Stimulated activated memory B cell treated with anti-CD40 and anti-IgM and Interleukin-4, amounts not matched to agents 10 μg/mL and 1 μg/mL and 100 μg/mL, for 72 hours (primary cell): ENCODE results near the gene TTLL5.

Experiments
- ATAC-seq: fragments of 150-1000 bp; cut with Tn5 transposase; 2 replicates; pipeline ENCODE4 v1.10.0; 2021
- H3K27ac Mint-ChIP-seq: one replicate; pipeline ENCODE4 v1.8.0; 2022; ENCODE audit warnings: mild to moderate bottlenecking, mixed read lengths
- H3K27me3 Mint-ChIP-seq: one replicate; pipeline ENCODE4 v1.8.0; 2022; ENCODE audit warnings: mixed read lengths
- H3K36me3 Mint-ChIP-seq: one replicate; pipeline ENCODE4 v1.8.0; 2022; ENCODE audit warnings: mixed read lengths
- H3K4me1 Mint-ChIP-seq: one replicate; pipeline ENCODE4 v1.8.0; 2022; ENCODE audit warnings: mixed read lengths
- H3K4me3 Mint-ChIP-seq: one replicate; pipeline ENCODE4 v1.8.0; 2022; ENCODE audit warnings: mild to moderate bottlenecking, moderate library complexity, mixed read lengths
- H3K9me3 Mint-ChIP-seq: one replicate; pipeline ENCODE4 v1.8.0; 2022; ENCODE audit warnings: mixed read lengths

Gene TTLL5

GRCh38 chr14:75854111-75854799, 193.2 kb downstream of the TTLL5 start:
- Mint-ChIP-seq H3K4me3 (no peak overlapping the region), H3K9me3 (no peaks in the 10 kb centered on the region), H3K36me3 (peaks cover 23% of the 10 kb centered on the region), H3K27ac (no peak overlapping the region), H3K4me1 (no peaks in the 10 kb centered on the region), H3K27me3 (no peaks in the 10 kb centered on the region)
- ATAC-seq: no peak

DNA sequence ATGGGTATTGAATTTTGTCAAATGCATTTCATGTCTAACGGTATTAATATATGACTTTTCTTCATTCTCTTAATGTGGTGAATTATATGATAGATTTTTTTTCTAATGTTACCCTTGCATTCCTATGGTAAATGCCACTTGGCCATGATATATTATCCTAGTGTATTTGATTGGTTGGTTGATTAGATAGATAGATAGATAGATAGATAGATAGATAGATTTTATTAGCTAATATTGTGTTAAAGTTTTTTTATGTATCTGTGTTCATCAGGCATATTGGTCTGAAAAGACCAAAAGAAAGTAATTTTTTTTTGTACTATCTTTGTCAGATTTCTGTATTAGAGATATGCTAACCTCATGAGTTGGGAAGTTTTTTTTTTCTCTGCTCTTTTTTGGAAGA, 196.2 kb downstream of the TTLL5 start:
- no peaks in the 10 kb centered on the region for H3K4me1 Mint-ChIP-seq
- no peaks in the 10 kb centered on the region for H3K9me3 Mint-ChIP-seq
- no peak overlapping the region for H3K27ac Mint-ChIP-seq
- H3K36me3 Mint-ChIP-seq: peaks cover 21% of the 10 kb centered on the region
- no peaks in the 10 kb centered on the region for H3K27me3 Mint-ChIP-seq
- ATAC-seq: no peak
- H3K4me3 Mint-ChIP-seq: no peak overlapping the region

DNA sequence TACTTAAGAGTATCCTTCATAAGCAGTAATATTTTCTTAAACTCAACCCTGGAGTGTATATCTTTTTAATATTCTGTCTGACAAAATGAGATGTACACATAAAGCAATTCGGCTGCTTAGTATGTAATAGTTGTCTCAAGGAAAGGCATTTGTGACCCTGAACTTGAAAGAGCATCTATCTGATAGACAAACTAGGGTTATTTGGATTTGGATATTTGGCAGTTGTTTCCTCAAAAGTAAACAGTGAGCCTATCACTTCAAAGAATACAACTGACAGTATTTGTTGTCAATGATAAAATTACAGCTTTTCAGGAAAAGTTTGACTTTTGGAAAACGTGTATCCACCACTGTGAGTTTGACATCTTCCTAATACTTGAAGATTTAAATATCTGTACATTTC, 197.3 kb downstream of the TTLL5 start:
- Mint-ChIP-seq H3K27ac (no peak overlapping the region), H3K9me3 (no peaks in the 10 kb centered on the region), H3K4me3 (no peak overlapping the region), H3K4me1 (no peaks in the 10 kb centered on the region), H3K27me3 (no peaks in the 10 kb centered on the region), H3K36me3 (peaks cover 21% of the 10 kb centered on the region)
- ATAC-seq: no peak

DNA sequence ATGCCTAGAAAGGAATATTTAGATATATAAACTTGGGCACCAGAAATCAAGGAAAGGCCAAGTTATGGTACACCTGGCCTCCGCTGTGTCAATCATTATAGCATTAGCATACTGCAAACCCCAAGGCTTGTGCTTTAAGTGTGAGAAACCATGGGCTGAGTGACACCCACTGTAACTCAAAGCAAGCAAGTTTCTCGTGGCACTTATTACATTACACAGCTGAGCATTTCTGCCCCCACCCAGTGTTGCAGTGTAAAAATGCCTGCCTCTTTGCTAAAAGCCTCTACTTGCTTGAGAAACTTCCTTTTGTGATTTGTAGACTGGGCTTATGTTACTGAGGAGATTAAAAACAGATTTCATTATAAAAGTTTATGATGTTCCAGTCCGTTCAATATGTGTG, 198.7 kb downstream of the TTLL5 start:
- Mint-ChIP-seq H3K27ac (no peak overlapping the region), H3K4me3 (no peak overlapping the region), H3K27me3 (no peaks in the 10 kb centered on the region), H3K9me3 (no peaks in the 10 kb centered on the region), H3K4me1 (no peaks in the 10 kb centered on the region), H3K36me3 (peaks cover 14% of the 10 kb centered on the region)
- no peak for ATAC-seq

GRCh38 chr14:75860561-75861160, 199.6 kb downstream of the TTLL5 start:
- Mint-ChIP-seq H3K36me3 (peaks cover 11% of the 10 kb centered on the region), H3K9me3 (no peaks in the 10 kb centered on the region), H3K4me1 (no peaks in the 10 kb centered on the region), H3K4me3 (no peak overlapping the region), H3K27me3 (no peaks in the 10 kb centered on the region), H3K27ac (no peak overlapping the region)
- ATAC-seq: no peak

DNA sequence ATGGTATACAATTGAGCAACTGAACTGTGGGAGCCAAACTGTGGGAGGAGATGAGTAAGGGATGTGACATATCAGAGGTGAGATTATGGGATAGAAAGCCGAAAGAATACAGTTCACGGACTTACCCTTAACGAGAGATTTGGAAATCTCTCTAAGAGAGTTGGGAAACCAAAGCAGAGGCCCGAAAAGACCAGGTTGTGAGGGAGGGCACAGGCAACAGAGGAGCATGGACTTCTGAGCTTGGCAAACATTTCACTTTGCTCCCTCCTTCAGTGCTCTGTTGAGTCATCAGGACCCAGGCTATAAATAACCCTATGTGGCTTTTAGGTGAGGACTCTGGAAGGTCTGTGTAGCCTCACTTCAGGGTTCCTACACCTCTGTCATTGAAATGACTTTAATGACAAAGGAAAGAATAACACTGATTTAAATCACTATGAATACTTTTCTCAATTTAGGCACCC, 200.1 kb downstream of the TTLL5 start:
- no peak overlapping the region for H3K4me3 Mint-ChIP-seq
- ATAC-seq: no peak
- H3K4me1 Mint-ChIP-seq: no peaks in the 10 kb centered on the region
- H3K27me3 Mint-ChIP-seq: no peaks in the 10 kb centered on the region
- H3K27ac Mint-ChIP-seq: no peak overlapping the region
- H3K9me3 Mint-ChIP-seq: no peaks in the 10 kb centered on the region
- peaks cover 9% of the 10 kb centered on the region for H3K36me3 Mint-ChIP-seq

DNA sequence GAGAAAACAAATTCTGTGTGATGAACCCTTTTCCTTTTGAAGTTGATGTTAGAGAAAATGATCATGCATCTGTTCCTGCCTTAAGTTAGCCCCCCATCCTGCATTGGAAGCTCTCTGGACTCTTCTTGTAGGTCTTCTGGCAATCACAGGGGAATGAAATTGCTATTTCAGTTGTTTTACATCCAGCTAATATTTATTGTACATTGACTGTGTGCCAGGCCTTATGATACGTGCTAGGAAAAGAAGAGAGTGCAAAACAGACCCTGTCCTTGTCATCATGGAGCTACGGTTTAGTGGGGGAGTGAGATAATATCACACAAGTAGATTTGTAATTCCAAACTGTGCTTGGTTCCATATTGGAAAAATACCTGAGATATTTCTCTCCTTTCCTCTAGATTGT, 202.2 kb downstream of the TTLL5 start:
- Mint-ChIP-seq H3K4me3 (no peak overlapping the region), H3K27ac (no peak overlapping the region), H3K27me3 (no peaks in the 10 kb centered on the region), H3K36me3 (peaks cover 16% of the 10 kb centered on the region), H3K4me1 (no peaks in the 10 kb centered on the region), H3K9me3 (no peaks in the 10 kb centered on the region)
- no peak for ATAC-seq

GRCh38 chr14:75864352-75864751, 203.3 kb downstream of the TTLL5 start:
- no peak for ATAC-seq
- no peaks in the 10 kb centered on the region for H3K4me1 Mint-ChIP-seq
- H3K9me3 Mint-ChIP-seq: no peaks in the 10 kb centered on the region
- no peak overlapping the region for H3K27ac Mint-ChIP-seq
- H3K27me3 Mint-ChIP-seq: no peaks in the 10 kb centered on the region
- H3K36me3 Mint-ChIP-seq: peaks cover 22% of the 10 kb centered on the region
- no peak overlapping the region for H3K4me3 Mint-ChIP-seq

DNA sequence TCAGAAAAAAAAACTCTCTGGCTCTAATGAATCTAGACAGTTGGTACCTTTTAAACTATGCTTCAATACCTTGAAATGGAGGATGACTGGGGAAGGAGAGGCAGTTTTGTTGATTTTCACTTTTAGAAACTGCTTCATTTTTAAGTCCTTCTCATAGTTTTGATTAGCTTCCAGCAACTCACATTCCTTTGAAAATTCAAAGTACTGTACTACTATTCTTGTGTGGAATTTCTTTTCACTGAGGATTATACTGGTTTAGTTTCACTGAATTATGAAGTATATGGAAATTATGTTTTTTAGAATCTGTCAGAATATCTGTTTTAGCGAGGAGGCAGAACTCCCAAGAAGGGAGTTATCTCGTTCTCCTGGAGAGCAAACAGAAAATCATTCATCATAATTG, 204.5 kb downstream of the TTLL5 start:
- Mint-ChIP-seq H3K27me3 (no peaks in the 10 kb centered on the region), H3K4me1 (no peaks in the 10 kb centered on the region), H3K4me3 (no peak overlapping the region), H3K36me3 (peaks cover 29% of the 10 kb centered on the region), H3K27ac (no peak overlapping the region), H3K9me3 (no peaks in the 10 kb centered on the region)
- ATAC-seq: no peak

DNA sequence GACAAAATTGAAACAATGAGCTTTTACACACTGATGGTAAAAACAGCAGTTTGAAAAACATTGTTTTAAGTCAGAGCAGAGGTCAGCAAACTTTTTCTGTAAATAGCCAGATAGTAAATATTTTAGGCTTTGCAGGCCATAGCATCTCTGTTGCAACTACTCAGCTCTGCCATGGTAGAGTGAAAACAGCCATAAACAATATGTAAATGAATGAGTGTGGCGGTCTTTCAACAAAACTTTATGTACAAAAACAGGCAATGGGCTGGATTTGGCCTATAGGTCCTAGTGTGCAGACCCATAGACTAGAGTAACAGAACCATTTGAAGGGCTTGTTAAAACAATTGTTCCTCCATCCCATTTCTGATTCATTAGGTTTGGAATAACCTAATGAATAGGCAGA, 205.9 kb downstream of the TTLL5 start:
- Mint-ChIP-seq H3K27ac (no peak overlapping the region), H3K4me1 (no peaks in the 10 kb centered on the region), H3K9me3 (no peaks in the 10 kb centered on the region), H3K4me3 (no peak overlapping the region), H3K36me3 (peaks cover 31% of the 10 kb centered on the region), H3K27me3 (no peaks in the 10 kb centered on the region)
- ATAC-seq: no peak

DNA sequence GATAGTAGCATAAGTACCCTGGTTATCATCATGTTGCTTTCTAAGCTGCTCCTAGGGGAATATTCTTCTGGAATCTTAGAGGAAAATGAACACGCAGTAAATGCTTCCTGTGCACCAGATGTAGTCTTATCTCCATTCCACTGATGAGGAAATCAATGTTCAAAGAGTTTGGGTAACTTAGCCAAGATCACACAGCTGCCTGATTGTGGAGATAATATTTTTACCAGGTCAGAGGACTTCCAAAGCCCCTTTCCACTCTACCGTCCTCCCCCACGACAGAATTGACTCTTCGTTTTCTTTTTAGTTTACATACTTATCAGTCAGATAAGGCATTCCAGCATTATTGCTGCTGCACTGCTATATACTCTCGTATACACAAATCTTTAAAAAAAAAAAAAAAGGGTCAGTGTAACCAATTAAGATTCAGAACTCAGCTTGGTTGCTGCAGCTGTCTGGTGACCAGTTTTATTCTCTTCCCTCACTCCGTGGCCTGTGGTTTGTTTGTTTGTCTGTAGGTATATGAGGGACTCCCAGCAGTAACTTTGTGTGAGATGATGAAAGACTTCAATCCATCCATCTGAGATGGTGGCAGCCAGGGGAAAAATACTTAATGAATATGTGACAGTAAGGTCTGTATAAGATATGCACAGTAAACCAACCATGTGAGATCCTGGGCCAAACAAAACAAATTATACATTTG, 210.3 kb downstream of the TTLL5 start:
- H3K4me1 Mint-ChIP-seq: no peaks in the 10 kb centered on the region
- H3K27me3 Mint-ChIP-seq: no peaks in the 10 kb centered on the region
- H3K27ac Mint-ChIP-seq: no peak overlapping the region
- H3K36me3 Mint-ChIP-seq: peaks cover 31% of the 10 kb centered on the region
- no peaks in the 10 kb centered on the region for H3K9me3 Mint-ChIP-seq
- ATAC-seq: no peak
- no peak overlapping the region for H3K4me3 Mint-ChIP-seq

DNA sequence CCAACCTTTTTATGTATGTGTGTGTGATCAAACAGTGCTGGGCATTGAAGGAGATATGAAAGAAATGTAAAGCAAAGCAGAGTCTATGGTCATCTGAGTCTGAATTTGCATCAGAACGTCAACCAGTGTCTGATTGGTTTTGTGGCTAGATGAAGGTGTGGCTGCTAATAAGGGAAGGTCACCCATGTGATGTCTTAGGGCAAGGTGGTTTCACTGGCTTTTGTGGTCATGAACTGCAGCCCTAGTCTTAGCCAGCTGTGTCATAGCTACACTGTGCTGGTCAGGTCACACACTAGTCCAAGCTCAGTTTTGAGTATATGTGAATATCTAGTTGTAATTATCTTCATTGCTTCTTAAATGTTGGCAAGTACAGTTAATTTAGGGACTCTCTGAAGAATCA, 214.9 kb downstream of the TTLL5 start:
- Mint-ChIP-seq H3K27me3 (no peaks in the 10 kb centered on the region), H3K4me1 (no peaks in the 10 kb centered on the region), H3K36me3 (peaks cover 15% of the 10 kb centered on the region), H3K27ac (no peak overlapping the region), H3K4me3 (no peak overlapping the region), H3K9me3 (no peaks in the 10 kb centered on the region)
- peak; percentile 78 for ATAC-seq

DNA sequence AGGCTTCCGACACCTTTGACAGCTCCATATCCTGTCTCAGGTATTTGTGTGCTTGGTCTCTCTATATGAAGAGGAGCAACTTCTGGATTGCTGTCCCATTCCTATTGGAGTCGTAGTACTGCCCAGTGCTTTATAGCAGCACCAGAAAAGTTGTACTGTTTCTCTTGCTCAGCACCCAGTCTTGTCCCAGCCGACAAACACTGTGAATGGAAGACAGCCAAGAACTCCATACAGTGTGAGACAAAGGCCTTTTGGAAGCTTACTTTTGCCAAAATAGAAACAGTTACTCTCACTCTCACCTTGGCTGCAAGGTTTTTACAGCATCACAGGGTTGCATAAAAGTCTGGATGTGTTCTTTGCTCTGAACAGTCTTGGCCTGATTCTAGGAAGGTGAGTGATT, 215.5 kb downstream of the TTLL5 start:
- no peaks in the 10 kb centered on the region for H3K27me3 Mint-ChIP-seq
- H3K36me3 Mint-ChIP-seq: peaks cover 17% of the 10 kb centered on the region
- H3K9me3 Mint-ChIP-seq: no peaks in the 10 kb centered on the region

GRCh38 chr14:75877292-75877691, 216.2 kb downstream of the TTLL5 start:
- H3K9me3 Mint-ChIP-seq: no peaks in the 10 kb centered on the region
- ATAC-seq: no peak
- no peaks in the 10 kb centered on the region for H3K4me1 Mint-ChIP-seq
- no peak overlapping the region for H3K4me3 Mint-ChIP-seq
- no peaks in the 10 kb centered on the region for H3K27me3 Mint-ChIP-seq
- H3K36me3 Mint-ChIP-seq: peaks cover 18% of the 10 kb centered on the region
- no peak overlapping the region for H3K27ac Mint-ChIP-seq

More for the DNA sequence above, 215.5 kb downstream of the TTLL5 start:
- ATAC-seq: no peak
- Mint-ChIP-seq H3K4me3 (no peak overlapping the region), H3K4me1 (no peaks in the 10 kb centered on the region), H3K27ac (no peak overlapping the region)

DNA sequence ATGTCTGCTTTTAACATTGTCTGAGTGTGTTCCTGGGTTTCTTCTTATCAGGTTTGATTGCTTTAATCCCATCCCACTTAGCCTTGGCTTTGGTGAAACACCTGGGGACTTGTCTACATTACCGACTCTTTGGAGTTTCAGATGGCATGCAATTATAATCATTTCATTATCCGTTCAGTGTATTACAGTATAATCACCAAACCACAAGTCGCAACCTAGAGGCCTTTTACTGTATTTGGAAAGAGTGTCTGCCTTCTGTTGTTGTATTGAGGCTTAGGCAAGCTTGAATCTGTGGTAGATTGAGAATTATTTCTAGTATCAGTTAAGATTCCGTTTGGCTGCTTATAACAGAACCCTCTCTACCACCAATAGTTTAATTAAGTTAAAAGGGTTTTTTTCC, 216.8 kb downstream of the TTLL5 start:
- H3K9me3 Mint-ChIP-seq: no peaks in the 10 kb centered on the region
- H3K36me3 Mint-ChIP-seq: peaks cover 19% of the 10 kb centered on the region
- no peak overlapping the region for H3K27ac Mint-ChIP-seq
- no peaks in the 10 kb centered on the region for H3K4me1 Mint-ChIP-seq
- ATAC-seq: no peak
- H3K27me3 Mint-ChIP-seq: no peaks in the 10 kb centered on the region
- H3K4me3 Mint-ChIP-seq: no peak overlapping the region

DNA sequence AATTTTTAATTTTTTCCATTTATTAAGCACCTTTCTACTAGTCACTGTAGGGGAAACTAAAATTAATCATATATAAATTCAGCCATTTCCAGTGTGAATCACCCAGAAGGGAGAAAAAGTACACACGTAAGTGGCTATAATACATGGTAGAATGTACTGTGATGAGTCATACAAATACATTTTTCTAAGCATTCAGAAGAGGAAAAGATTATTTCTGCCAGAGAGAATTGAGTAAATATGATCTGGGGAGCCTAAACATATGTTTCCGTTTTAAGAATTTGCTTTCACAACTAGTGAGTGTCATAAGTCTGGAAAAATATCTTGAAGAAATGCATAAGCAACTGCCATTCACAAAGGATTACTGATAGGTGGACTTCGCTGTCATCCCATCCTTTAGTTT, 218.0 kb downstream of the TTLL5 start:
- no peak for ATAC-seq
- Mint-ChIP-seq H3K9me3 (no peaks in the 10 kb centered on the region), H3K27ac (no peak overlapping the region), H3K36me3 (peaks cover 22% of the 10 kb centered on the region), H3K27me3 (no peaks in the 10 kb centered on the region), H3K4me1 (no peaks in the 10 kb centered on the region), H3K4me3 (no peak overlapping the region)
